Mammary epithelial cell (primary cell): Measurements from ENCODE around the gene CLK4.

Source experiments
- EZH2 ChIP-seq: IDR thresholded peaks from 2 replicates; pipeline ENCODE4 v1.6.1; 2012; ENCODE audit warnings: low read length, inconsistent platforms, borderline replicate concordance
- TF ChIP-seq, protein P1 (sequence below), 2 donors: IDR thresholded peaks in 1 of 2; conservative IDR thresholded peaks in 1 of 2; 2 replicates each; pipeline ENCODE4 v1.5.1; 2011 to 2012; ENCODE audit warnings: inconsistent platforms in 2 of 2, low read length in 2 of 2, mild to moderate bottlenecking in 2 of 2, control low read depth in 1 of 2, low read depth in 1 of 2; ENCODE audit not compliant: insufficient read depth in 1 of 2; ENCODE audit errors: extremely low read depth in 1 of 2

DNA sequence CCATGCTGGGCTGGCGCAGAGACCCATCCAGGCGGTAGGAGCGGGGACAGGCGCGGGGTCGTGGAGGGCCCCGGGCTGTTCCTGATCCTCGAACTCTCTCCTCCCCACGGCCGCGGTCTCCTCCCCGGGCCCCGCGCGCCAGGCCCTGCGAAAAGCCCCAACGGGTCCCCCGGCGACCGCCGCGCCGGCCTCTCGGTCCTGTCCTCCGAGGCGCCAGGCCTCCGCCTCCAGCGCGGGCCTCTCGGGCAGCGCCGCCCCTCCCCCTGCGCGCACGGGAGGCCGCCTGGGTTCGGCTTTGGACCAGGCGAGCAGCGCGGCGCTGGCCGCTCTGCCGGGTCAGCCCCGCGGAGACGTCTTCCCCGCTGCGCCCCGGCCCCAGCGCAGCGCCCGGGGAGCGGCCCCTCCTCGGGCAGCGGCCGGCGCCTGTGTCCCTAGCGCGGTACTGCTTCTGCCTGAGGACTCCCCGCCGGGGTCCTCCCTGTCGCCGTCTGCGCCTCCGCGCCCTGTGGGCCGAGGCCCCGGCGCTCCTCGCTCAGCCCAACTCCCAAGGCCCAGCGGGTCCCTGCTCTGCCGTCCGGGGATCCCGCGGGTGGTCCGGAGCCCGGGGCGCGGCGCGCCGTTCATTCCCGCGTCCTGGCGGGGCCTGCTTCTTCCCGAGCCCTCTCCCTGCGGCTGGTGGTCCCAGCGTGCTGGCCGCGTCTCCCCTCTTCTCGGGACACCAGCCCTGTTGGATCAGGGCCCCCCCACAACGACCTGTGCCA lies 50.1 kb downstream of the CLK4 start:
- TF ChIP-seq, protein P1, sequence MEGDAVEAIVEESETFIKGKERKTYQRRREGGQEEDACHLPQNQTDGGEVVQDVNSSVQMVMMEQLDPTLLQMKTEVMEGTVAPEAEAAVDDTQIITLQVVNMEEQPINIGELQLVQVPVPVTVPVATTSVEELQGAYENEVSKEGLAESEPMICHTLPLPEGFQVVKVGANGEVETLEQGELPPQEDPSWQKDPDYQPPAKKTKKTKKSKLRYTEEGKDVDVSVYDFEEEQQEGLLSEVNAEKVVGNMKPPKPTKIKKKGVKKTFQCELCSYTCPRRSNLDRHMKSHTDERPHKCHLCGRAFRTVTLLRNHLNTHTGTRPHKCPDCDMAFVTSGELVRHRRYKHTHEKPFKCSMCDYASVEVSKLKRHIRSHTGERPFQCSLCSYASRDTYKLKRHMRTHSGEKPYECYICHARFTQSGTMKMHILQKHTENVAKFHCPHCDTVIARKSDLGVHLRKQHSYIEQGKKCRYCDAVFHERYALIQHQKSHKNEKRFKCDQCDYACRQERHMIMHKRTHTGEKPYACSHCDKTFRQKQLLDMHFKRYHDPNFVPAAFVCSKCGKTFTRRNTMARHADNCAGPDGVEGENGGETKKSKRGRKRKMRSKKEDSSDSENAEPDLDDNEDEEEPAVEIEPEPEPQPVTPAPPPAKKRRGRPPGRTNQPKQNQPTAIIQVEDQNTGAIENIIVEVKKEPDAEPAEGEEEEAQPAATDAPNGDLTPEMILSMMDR (conservative IDR thresholded peaks at IDR 0.05 in 1 of 2, IDR thresholded peaks at IDR 0.05 in 1 of 2; ENCODE audit: extremely low read depth in 1 of 2, insufficient read depth in 1 of 2, low read depth in 1 of 2, low read length in 2 of 2) = no peak
- TF ChIP-seq EZH2 = no peak
